ENCODE data around the gene SGPP2.

Gene SGPP2

DNA sequence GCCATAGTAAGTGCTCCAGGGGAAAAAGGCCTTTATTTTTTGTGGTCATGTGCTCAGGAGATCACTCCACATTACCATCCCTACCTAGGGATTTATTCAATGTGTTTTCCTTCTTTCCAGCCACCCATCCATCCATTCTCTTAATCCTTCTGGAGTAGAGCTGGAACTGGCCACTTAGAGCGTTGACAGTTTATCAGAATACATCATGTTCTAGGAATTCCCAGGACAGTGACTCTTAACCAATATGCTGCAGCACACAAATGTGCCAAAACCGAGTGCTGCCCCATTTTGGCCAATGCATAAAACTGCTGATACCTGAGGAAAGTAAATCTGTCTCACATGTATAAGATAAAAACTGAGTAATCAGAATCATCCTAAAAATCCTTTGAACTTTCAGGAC, 167.8 kb downstream of the SGPP2 start:
- no peak for DNase-seq

DNA sequence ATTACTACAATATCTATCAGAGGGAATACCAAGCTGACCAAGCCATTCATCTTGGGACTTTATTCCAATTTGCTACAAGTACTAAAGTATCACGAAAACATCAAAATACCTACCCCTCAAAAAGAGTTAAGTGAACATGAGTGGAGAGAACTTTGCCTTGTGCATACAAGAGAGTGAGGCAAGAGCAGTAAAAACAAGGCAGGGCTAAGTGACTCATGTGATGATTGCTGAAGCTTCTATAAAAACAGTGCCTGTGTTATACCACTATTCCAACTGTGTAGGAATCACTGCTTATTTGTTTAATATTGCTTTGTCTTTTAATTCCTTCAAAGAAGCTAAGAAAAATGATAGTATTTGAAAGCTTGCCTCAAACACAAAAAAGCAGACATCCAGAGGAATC, 170.3 kb downstream of the SGPP2 start:
- no peak for DNase-seq

DNA sequence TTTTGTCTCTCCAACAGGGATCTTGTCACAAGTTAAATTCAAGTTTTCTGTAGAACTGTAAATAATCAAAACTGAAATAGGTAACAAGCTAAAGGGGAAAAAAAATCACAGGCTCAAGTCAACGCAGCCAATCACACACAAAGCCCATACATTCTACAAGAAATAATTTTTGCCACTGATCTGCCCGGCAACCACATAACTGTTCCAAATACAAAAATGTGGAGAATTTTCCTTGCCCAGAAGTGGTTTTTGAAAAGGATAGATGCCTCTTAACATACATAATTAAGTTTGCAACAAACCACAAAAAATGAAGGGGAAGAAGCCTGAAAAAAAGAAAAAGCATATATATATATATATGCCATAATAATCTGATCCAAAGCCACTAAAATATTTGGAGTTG, 171.2 kb downstream of the SGPP2 start:
- no peak for DNase-seq

DNA sequence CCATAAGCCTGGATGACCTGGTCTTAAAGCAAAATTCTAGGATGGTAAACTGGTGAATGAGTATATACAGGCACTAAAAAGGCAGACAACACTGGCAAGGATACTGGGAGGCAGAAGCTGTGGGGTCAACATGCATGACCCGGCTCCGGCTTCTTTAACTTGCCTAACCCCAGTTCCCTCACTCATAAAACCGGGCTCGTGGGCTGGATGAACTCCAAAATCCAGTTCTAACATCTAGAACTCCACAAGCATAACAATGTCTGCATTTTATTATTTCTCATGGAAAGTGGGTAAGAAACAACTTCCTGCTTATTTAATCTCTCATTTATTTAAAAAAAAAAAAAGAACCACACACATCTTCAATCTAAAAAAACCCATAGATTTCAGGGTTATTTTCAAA, 174.3 kb downstream of the SGPP2 start:
- DNase-seq, result no peak

DNA sequence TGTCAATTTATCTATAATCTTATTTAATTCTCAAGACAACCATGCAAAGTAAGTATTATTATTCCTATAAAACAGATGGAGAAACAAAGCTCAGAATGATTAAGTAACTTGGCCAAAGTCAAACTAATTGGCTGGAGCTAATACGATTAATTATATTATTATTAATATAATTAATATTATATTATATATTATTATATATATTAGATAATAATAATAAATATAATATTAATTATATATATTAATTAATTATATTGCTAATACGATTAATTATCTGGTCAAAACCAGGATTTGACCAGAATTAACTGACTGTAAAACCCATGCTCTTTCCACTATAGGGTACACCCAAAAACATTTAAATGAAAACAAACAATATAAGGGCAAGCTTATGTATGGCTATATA, 179.2 kb downstream of the SGPP2 start:
- no peak for DNase-seq

DNA sequence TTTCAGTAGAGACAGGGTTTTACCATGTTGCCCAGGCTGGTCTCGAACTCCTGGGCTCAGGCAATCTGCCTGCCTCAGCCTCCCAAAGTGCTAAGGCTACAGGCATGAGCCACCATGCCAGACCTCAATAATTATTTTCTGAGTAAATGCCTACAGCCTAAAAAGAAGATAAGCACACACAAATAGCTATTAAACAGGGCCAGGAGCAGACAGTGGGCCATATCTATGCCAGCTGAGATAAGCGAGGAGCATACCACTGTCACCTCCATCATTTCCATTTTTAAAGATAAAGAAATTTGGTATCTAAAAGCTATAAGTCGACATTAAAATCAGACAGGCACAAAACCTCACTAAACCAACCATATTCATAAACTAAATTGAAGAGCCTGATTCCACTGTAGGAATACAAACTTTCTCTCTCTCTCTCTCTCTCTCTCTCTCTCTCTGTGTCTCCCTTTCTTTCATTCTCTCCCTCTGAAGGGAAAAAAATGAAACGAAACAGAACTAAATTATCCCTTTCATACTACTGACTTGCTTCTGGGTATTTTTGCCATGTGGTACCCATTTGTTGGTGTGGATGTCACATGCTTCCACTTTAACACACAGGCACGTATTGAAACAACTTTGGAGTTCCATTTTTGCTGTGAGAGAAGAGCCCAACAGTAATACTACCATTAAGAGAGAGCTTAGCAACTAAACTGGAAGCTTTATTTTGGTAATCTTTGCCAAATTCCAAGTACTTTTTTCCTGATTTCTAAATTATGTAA, 180.6 kb downstream of the SGPP2 start:
- no peak for DNase-seq

DNA sequence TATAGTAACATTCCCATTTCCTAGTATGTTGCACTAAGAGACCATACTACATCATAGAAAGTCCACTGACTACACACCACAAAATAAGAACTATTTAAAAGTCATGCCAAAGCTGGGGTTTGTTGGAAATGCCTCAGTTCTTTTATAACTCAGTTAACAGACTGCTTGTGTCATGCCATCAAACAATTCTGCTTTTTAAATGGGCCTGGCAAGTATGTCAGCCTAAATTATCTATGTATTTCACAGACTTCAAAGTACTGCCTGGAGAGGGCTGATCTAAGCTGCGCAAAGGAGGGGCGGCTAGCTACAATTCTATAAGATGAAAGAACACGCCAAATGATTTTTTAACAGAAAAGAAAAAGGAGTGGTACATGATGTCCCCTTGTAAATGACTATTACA, 182.0 kb downstream of the SGPP2 start:
- DNase-seq, result no peak

DNA sequence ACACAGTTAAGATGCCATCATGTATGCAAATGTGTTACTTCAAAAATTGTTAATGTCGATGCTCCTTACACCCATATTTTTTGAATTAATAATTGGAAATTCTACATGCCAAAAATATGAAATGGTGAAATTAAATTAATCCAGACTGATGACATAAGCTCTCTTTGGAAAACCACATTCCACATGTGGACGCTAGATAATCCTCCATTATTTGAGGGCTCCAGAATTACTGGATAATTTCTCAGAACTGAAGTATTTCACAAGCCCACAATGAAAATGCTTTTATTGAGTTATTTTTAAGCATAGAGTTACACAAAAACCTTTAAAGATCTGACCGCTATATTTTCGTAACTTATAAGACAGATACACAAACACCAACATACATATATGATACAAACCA, 183.7 kb downstream of the SGPP2 start:
- DNase-seq, result no peak

DNA sequence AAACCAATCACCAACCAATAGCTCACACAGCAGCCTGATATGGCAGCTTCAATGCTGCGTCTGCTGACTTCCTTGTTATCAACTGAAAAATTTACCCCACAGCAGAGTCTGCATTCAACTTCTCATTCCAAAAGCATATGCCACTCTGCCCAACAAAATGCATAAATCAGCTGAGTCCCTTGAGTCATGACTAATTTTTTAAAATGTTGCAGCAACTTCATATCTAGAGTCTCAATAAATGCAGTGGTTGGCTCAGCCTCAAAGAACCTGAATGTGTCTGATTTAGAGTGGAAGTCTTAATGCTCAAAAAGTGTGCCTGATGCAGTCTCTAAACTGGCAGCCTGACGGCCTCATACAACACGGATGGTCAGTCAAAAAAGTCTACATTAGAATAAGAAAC, 185.0 kb downstream of the SGPP2 start:
- no peak for DNase-seq
